CD4-positive, alpha-beta T cell treated with Interleukin-17A for 4 hours (primary cell): ENCODE results near the gene TSSK1B.
"Not testable (repeated sequence)": the region's sequence is repeated elsewhere in the genome, so short reads cannot be mapped to it uniquely, and the experiment has no call there.

Source experiments
- DNase-seq: peaks from one replicate; pipeline ENCODE4 v3.0.0-alpha.2; 2020; ENCODE audit warnings: mixed read lengths

The TSSK1B gene, protein sequence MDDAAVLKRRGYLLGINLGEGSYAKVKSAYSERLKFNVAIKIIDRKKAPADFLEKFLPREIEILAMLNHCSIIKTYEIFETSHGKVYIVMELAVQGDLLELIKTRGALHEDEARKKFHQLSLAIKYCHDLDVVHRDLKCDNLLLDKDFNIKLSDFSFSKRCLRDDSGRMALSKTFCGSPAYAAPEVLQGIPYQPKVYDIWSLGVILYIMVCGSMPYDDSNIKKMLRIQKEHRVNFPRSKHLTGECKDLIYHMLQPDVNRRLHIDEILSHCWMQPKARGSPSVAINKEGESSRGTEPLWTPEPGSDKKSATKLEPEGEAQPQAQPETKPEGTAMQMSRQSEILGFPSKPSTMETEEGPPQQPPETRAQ

DNA sequence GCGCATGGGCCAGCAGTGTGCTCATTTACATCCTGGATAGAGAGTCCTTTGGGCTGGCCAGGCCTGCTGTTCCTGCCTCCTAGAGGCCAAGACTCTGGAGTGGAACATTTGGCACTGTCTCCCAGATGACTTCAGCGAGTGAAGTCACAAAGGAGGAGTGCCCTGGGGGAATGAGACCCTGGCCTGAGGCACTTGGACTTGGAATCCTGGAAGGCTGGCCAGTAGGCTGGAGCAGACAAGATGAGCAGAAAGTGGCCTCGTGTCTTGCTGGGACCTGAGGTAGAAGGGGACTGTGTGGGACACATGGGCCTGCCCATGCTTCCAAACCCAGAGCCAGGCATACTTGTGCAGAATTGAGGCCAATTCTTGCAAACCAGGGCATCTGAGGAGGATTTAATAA, at the start of gene TSSK1B:
Gene TSSK1B (minus strand): TSS at position 101 of the 400 bp plus-strand sequence. CDS start 150 bp downstream, outside the sequence.
- DNase-seq: no peak

DNA sequence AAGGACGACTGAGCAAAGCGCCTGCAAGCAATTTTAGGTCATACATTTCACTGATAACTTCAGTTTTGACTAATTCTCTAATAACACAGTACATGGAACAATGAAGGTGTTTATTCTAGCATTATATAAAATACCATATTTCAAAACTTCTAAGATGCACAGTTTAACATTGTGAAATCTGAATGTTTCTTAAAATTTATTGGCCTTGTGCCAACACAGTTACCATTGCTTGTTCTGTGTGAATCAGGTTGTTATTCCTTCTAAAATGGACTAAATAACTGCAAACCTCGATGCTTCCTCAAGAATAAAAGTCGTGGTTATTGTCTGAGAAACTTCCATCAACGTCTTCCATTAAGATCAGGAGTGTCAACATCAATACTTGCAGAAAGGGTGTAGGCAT, 45.5 kb upstream of the TSSK1B start:
- DNase-seq: no peak

DNA sequence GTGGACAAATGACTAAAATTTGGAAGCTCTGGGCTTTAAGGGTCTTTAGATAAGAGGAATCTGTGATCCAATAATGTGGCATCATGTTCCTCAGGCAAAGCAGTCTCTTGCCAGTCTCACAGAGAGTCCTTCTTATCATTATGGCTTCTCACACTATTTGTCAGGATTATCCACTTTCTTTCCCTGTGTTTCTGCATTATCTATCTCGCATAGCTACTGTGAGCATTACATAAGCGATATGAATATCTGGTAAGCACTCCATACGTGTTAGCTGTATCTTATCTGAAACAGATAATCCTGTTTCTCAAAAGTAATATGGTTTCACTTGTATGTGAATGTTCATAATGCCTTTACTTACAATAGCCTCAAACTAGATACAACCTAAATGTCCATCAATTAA, 43.9 kb upstream of the TSSK1B start:
- DNase-seq: no peak

DNA sequence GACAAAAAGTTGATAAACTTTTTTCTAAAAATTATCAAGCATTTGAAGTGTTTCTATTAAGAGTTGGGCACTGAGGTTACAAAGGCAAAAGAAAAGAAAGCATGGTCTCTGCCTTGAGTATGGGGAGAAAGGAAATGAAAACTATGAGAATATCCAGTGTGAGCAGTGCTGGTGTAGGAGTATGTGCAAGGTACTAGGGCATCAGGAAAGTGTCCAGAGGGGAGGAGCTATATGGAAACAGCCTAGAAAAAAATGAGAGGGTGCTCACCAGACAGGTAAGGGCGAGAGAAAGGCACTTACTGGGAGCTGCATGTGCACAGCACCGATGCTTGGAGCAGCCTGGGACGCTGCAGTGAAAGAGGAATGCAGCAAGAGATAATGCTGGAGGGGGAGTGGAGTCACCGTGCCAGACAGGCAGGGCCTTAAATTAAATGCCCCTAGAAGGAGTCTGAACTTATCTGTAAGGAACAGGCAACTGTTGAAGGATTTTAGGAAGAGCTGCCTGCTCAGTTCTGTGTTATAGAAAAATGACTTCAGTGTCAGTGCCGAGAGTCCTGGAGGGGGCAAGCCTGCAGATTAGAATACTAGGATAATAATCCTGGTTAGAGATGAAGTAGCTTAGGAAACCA, 39.4 kb upstream of the TSSK1B start:
- DNase-seq: no peak

DNA sequence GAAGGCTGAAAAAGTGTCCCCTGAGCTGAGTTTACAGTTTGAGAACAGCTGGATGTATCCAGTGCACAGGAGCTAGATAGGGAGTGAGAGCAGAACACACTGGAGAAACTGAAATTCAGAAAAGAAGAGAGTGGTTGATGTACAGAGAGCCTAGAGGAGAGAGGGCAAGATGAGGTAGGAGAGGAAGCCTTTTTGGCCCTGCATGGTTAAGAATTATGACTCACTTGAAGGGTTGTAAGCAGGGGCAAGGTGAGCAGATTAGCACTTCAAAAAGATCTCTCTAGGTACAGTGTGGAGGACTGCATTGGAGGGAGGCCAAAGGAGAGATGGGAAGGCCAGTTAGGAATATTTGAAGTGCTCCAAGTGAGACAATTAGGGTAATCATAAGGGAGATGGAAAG, 28.2 kb upstream of the TSSK1B start:
- no peak for DNase-seq

DNA sequence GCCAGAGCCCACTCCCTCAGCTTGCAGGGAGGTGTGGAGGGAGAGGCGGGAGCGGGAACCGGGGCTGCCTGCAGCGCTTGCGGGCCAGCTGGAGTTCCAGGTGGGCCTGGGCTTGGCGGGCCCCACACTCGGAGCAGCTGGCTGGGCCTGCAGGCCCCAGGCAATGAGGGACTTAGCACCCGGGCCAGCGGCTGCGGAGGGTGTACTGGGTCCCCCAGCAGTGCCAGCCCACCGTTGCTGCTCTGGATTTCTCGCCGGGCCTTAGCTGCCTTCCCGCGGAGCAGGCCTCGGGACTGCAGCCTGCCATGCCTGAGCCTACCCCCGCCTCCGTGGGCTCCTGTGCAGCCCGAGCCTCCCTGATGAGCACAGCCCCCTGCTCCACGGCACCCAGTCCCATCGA, 22.3 kb upstream of the TSSK1B start:
- not testable (repeated sequence) for DNase-seq

DNA sequence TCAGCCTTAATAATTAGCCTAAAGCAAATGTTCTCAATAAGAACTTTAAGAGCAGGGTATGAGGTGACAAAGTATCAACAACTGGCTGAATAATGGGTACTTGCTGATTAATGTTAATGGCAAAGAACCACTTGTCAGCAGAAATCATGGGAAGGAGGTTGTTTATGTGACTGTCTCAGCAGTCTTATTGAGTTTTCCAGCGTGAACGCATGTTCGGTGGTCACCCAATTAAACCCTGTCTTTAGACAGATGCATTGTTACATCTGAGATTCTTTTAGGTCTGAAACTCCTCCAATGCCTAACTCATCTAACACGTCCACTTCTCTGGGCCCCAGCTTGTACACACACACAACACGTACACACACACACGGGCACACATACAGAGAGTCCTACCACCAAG, 18.2 kb upstream of the TSSK1B start:
- no peak for DNase-seq

DNA sequence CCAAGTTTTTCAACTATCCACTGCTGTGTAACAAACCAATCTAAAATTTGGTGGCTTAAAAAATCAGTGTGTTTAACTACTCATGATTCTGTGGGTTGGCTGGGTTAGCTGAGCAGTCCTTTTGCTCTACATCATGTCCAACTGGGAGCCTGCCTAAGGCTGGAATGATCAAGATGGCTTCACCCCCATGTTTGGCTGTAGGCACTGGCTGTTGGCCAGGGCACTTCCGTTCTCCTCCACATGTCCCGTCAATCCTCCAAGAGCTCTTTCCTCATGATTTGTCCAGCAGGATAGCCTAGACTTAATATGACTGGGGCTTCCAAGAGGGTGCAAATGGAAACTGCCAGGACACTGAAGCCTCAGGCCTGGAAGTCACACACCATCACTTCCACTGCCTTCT, 17.0 kb upstream of the TSSK1B start:
- DNase-seq: no peak

DNA sequence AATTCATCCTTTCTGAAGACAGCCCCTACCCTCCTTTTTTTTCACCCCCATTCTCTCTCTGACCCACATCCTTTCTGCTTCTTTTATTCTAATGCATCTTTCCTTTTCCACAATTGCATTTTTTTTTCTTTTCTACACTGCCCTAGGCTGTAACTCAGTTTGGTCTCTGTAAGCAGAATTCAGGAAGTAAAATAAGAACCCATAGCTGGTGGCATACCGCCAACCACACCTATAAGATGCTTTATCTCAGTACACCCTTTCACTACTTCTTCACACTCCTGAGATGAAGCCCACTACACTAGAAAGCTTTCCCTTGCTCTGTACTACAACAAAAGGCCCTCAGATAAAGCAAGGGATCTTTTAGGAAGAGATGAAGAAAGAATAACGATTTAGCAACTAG, 16.1 kb upstream of the TSSK1B start:
- DNase-seq: no peak

DNA sequence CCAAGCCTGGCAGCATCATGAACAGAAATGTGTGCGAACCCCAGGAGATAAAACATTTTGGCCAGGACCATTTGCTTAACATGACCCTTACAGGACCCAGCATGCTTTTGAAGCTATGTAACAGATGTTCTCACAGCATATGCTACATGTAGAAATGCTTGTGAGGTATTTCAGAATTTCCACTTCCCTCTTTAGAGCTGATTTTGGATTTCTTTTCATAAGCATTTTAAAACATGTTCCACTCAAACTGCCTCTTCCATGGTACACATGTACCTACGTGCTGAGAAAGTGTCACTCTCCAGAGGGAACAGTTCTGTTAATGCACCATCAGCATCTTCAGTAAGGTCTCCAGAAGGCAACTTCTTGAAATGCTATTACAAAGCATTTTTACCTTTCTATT, 15.7 kb upstream of the TSSK1B start:
- DNase-seq: no peak

DNA sequence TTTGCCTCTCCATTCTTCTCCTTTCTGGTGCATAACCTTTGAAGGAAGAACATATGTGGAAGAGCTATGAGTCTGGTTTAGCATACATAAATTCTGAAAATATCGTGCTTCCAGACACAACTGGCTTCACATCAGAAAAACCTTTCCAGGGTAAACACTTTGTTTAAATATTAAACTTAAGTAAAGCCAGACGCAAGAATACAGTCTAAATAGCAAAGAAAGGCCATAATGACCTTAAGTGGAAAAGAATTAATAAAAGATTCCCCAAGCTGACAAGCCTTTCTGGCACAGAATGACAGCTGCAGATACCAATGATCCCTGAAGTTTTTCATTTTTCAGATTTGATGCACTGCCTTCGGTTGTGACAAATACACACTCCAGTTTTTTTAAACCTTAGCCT, 13.5 kb upstream of the TSSK1B start:
- DNase-seq: no peak

DNA sequence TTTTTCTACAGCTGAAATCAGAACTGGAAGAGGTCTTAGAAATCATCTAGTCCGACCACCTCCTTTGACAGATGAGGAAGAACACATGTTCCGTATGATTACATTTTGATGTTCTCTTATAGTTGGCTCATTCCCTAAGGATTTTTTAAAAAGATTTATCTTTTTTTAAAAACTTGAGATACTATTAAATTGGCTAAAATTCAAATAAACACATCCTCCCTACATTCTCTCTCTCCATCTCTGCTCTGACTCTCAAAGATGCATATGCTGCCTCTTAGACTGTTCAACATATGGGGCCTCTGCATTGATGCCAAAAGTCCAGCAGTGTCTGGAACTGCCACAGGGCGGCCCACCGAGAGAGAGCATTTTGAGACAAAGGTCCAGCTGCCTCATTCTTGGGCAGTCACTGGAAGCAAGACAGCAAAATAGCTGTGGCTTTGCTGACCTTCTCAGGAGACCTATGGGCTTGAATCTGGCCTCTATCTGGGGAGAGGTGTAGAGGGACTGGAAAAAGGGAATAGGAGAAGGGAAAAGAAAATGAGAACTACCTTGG, 12.8 kb upstream of the TSSK1B start:
- no peak for DNase-seq

DNA sequence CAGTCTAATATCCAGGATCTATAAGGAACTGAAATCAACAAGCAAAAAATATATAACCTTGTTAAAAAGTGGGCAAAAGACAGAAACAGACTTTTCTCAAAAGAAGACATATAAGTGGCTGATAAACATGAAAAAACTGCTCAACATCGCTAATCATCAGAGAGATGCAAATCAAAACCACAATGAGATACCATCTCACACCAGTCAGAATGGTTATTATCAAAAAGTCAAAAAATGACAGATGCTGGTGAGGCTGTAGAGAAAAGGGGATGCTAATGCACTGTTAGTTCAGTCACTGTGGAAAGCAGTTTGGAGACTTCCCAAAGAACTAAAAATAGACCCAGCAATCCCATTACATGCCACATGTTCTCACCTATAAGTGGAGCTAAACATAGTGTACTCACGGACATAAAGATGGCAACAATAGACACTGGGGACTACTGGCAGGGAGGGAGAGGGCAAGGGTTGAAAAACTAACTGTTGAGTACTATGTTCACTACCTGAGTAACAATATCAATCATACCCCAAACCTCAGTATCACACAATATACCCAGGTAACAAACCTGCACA, 11.7 kb upstream of the TSSK1B start:
- no peak for DNase-seq

DNA sequence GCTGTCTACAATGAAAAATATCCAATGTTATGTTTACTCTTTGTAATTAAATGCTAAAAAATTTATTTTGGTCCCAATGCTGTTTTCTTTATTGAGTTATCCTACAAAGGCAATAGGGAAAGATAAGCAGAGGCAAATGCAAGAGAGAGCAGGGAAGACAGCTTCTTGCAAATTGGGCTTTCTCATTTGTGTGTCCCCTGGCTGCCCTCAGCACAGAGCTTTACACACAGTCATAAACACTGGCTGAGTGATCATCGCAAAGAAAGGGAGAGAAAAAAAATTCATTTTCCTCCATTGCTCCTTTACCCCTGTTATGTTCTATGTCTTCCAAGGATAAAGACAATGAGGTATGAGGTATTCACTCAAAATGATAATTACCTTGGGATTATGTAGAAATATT, 2.3 kb upstream of the TSSK1B start:
- no peak for DNase-seq

DNA sequence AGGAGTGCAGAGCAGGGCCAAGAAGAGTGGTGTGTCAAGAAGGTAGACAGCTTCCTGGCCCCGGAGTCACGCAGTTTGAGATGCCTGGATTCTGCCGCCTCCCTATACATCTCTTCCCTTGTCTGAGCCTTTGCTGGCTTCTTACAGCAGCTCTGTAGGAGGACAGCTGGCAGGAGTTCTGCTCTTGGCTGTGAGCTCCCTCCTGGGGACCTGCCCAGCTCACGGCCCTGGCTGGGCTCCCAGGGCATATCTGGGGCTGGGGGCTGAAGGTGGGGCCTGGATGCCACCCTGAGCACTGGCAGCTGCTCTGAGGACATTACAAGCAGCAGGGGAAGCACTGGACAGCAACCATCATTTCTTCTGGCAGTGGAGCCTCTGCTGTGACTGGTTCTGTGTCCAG, 786 bp upstream of the TSSK1B start:
- no peak for DNase-seq

DNA sequence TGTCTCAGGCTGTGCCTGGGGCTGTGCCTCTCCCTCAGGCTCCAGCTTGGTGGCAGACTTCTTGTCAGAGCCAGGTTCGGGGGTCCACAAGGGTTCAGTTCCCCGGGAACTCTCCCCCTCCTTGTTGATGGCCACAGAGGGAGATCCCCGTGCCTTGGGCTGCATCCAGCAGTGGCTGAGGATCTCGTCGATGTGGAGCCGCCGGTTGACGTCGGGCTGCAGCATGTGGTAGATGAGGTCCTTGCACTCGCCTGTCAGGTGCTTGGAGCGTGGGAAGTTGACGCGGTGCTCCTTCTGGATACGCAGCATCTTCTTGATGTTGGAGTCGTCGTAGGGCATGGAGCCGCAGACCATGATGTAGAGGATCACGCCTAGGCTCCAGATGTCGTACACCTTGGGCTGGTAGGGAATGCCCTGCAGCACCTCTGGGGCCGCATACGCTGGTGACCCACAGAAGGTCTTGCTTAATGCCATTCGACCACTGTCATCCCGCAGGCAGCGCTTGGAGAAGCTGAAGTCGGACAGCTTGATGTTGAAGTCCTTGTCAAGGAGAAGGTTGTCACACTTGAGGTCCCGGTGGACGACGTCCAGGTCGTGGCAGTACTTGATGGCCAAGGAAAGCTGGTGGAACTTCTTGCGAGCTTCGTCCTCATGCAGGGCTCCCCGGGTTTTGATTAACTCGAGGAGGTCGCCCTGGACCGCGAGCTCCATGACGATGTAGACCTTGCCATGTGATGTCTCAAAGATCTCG, 752 bp downstream of the TSSK1B start:
- no peak for DNase-seq

DNA sequence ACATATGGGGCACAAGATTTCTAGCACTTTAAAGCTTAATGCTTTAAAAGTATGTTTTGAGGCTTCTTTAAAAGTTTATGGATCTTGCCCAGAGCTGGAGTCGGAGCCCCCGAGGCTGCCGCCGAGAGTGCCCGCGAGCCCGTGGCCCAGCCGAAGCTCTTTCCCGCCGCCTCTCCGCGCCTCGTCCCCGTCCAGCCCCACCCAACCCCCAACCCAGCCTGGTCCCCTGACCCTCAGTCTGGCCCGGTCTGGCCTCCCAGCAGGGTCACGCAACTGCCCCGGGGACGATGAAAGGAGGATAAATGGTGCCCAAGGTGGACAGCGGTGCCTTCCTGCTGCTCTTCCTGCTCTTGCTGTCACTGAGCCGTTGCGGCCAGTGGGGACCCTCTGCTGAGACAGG, 1.7 kb downstream of the TSSK1B start:
- no peak for DNase-seq

DNA sequence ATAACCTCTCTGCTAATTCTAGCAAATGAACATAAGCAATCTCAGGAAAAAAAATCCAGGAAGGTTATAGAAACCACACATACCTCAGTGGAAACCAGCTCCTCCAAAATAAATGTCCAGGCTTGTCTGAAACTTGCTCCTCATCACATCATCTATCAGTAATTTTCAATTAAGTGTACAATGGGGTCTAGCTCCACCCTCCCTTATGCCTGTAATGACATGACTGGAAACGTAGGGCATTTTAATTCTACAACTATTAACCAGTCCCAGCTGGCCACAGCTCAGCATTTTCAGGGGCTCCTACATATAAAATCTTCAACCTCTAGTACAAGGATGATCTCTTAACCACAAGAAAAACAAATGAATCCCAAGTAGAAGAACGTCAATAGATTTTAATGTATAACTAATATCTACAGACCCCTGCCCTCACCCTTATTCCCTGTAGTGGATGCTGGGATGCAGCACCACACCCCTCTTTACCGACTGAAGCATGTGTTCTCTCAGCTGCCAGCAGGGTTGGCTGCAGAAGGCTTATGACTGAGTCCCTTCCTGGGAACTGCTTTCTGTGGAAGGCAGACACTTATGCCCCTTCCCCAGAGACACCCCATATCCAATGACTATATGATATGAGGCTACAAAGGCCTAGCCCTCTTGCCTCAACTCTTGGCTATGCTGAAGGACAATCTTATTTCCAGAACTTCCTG, 6.8 kb downstream of the TSSK1B start:
- DNase-seq: no peak

DNA sequence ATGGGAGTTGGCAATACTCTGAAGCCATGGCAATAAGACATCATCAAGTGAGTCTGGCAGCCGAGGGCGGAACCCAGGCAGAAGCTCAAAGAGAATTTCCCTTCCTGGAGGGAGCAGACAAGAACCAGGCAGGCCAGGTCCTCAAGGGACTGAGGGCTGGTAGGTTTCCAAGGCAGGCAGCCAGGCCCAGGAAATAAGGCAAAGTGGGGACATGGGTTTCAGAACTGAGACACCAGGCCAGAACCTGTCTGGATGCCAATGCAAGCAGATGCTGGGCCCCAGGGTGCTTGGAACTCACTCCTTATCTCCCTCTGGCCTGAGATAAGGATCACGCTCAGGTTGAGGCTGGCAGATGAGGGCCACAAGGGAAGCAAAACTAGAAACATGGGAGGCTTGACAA, 8.9 kb downstream of the TSSK1B start:
- no peak for DNase-seq

DNA sequence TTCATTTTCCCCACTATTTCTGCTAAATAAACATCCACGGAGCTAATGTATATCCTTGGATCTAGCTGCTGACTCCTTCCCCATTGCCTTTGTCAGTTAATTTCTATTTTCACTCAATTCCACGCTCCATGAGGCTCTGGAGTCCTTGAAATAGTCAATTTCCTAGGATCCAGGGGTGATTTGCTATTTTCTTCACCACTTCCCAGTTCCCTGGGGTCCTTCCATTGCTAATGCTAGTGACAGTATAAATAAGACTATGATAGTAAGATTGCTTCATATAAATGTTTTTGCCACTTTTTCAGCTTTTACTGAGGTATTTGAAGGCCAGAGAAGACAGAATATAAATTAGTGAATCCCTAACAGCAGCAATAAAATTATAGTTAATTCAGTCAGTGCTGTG, 13.1 kb downstream of the TSSK1B start:
- no peak for DNase-seq

DNA sequence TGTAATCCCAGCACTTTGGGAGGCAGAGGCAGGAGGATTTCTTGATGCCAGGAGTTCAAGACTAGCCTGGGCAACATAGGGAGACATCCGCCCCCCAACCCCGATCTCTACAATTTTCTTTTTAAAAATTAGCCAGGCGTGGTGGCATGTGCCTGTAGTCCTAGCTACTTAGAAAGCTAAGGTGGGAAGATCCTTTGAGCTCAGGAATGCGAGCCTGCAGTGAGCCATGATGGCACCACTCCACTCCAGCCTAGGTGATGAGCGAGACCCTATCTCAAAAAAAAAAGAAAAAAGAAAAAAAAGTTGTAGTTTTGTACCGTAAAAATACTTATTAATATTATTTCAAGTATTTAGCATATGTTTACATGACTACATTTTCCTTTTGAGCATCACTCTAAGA, 29.3 kb downstream of the TSSK1B start:
- no peak for DNase-seq

DNA sequence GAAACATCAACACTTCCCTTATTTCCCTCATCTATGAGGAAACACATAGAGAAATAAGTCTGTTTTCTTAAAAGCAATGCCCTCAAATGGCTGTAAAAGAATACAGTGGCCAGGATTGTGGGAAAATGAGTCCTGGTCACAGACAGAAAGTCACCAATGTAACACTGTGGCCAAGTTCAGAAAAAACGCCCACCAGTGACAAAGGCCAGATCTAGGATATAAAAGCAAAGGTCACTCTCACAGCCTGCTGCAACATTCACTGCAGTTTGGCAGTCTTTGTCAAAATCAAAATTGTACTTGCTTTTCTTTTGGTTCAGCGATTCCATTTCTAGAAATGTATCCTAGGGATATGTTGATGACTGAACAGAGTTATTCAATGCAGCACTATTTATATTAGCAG, 30.5 kb downstream of the TSSK1B start:
- no peak for DNase-seq

DNA sequence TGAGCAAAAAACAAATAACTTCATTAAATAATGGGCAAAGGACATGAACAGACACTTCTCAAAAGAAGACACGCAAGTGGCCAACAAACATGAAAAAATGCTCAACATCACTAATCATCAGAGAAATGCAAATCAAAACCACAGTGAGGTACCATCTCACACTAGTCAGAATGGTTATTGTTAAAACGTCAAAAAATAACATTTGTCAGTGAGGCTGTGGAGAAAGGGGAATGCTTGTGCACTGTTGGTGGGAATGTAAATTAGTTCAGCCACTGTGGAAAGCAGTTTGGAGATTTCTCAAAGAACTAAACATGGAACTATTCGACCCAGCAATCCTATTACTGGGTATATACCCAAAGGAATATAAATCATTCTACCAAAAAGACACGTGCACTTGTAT, 36.8 kb downstream of the TSSK1B start:
- not testable (repeated sequence) for DNase-seq
